HepG2 (cell line): Measurements from ENCODE around the gene VWA7. TPM values are rescaled to one million over a fixed set of nuclear protein-coding genes. Genes with fewer than 3 reads are reported as not detected.

ENCODE experiments used
- BCLAF1 ChIP-seq: fragments of 450-650 bp; IDR thresholded peaks from 2 replicates; pipeline ENCODE4 v1.6.1; 2017; ENCODE audit warnings: mild to moderate bottlenecking
- CEBPG ChIP-seq: IDR thresholded peaks from 2 replicates; pipeline ENCODE4 v1.6.1; 2016
- DMAP1 ChIP-seq: IDR thresholded peaks from 2 replicates; pipeline ENCODE4 v1.6.1; 2016
- DPF2 ChIP-seq: sonication (generic); formaldehyde crosslinking; IDR thresholded peaks from 2 replicates; pipeline ENCODE4 v1.4.0; 2020; ENCODE audit warnings: mild to moderate bottlenecking, low read depth, missing genetic modification reagents, borderline replicate concordance
- GATA4 ChIP-seq: sonication (generic); IDR thresholded peaks from 2 replicates; pipeline ENCODE4 v1.6.1; 2016; ENCODE audit warnings: antibody characterized with exemption, low read depth, borderline replicate concordance
- HMG20A ChIP-seq: IDR thresholded peaks from 2 replicates; pipeline ENCODE4 v1.6.1; 2016; ENCODE audit warnings: borderline replicate concordance
- IRF9 ChIP-seq: sonication (generic); formaldehyde crosslinking; IDR thresholded peaks from 2 replicates; pipeline ENCODE4 v1.8.0; 2022; ENCODE audit warnings: missing genetic modification reagents, mild to moderate bottlenecking, borderline replicate concordance
- JARID2 ChIP-seq: sonication (generic); formaldehyde crosslinking; IDR thresholded peaks from 2 replicates; pipeline ENCODE4 v1.8.1; 2023; ENCODE audit warnings: missing genetic modification reagents, inconsistent platforms; ENCODE audit not compliant: insufficient replicate concordance
- KMT2A ChIP-seq: sonication (generic); formaldehyde crosslinking; IDR thresholded peaks from 2 replicates; pipeline ENCODE4 v1.4.0; 2020; ENCODE audit warnings: missing genetic modification reagents
- MATR3 ChIP-seq: sonication (generic); formaldehyde crosslinking; IDR thresholded peaks from 2 replicates; pipeline ENCODE4 v1.4.0; 2020; ENCODE audit warnings: missing genetic modification reagents
- MLLT10 ChIP-seq: sonication (generic); formaldehyde crosslinking; IDR thresholded peaks from 2 replicates; pipeline ENCODE4 v1.4.0; 2020; ENCODE audit warnings: missing genetic modification reagents
- MTF1 ChIP-seq: sonication (generic); formaldehyde crosslinking; IDR thresholded peaks from 2 replicates; pipeline ENCODE4 v1.5.0; 2020; ENCODE audit warnings: missing genetic modification reagents
- RXRB ChIP-seq: IDR thresholded peaks from 2 replicates; pipeline ENCODE4 v1.6.1; 2016; ENCODE audit warnings: borderline replicate concordance, missing genetic modification reagents, missing compliant biosample characterization
- SMYD3 ChIP-seq: sonication (generic); formaldehyde crosslinking; IDR thresholded peaks from 2 replicates; pipeline ENCODE4 v1.8.1; 2023; ENCODE audit warnings: mild to moderate bottlenecking, missing genetic modification reagents
- SNAPC2 ChIP-seq: sonication (generic); formaldehyde crosslinking; IDR thresholded peaks from 2 replicates; pipeline ENCODE4 v1.8.1; 2022; ENCODE audit warnings: mild to moderate bottlenecking, missing genetic modification reagents
- SSRP1 ChIP-seq: IDR thresholded peaks from 2 replicates; pipeline ENCODE4 v1.6.1; 2016; ENCODE audit warnings: control low read depth
- TBP ChIP-seq: sonication (generic); formaldehyde crosslinking; IDR thresholded peaks from 2 replicates; pipeline ENCODE4 v1.5.0; 2020; ENCODE audit warnings: missing genetic modification reagents
- ZBTB34 ChIP-seq: sonication (generic); formaldehyde crosslinking; IDR thresholded peaks from 2 replicates; pipeline ENCODE4 v1.8.0; 2022; ENCODE audit warnings: mild to moderate bottlenecking, missing genetic modification reagents
- ZC3H4 ChIP-seq: sonication (generic); formaldehyde crosslinking; IDR thresholded peaks from 2 replicates; pipeline ENCODE4 v1.4.0; 2020; ENCODE audit warnings: missing genetic modification reagents, borderline replicate concordance
- ZMYM2 ChIP-seq: sonication (generic); formaldehyde crosslinking; IDR thresholded peaks from 2 replicates; pipeline ENCODE4 v1.8.0; 2022; ENCODE audit warnings: mild to moderate bottlenecking, missing genetic modification reagents
- ZNF17 ChIP-seq: sonication (generic); formaldehyde crosslinking; IDR thresholded peaks from 2 replicates; pipeline ENCODE4 v1.5.0; 2020; ENCODE audit warnings: mild to moderate bottlenecking, missing genetic modification reagents
- ZNF317 ChIP-seq: sonication (generic); formaldehyde crosslinking; IDR thresholded peaks from 2 replicates; pipeline ENCODE4 v1.5.0; 2020; ENCODE audit warnings: mild to moderate bottlenecking, missing genetic modification reagents
- ZNF34 ChIP-seq: sonication (generic); formaldehyde crosslinking; IDR thresholded peaks from 2 replicates; pipeline ENCODE4 v1.4.0; 2020; ENCODE audit warnings: mild to moderate bottlenecking, missing genetic modification reagents, borderline replicate concordance
- ZNF354B ChIP-seq: sonication (generic); formaldehyde crosslinking; IDR thresholded peaks from 2 replicates; pipeline ENCODE4 v1.8.0; 2022; ENCODE audit warnings: mild to moderate bottlenecking, missing genetic modification reagents
- ZNF367 ChIP-seq: sonication (generic); formaldehyde crosslinking; IDR thresholded peaks from 2 replicates; pipeline ENCODE4 v1.4.0; 2020; ENCODE audit warnings: missing genetic modification reagents, borderline replicate concordance
- ZNF501 ChIP-seq: sonication (generic); formaldehyde crosslinking; IDR thresholded peaks from 2 replicates; pipeline ENCODE4 v1.5.1; 2020; ENCODE audit warnings: mild to moderate bottlenecking, moderate library complexity, missing genetic modification reagents
- ZNF781 ChIP-seq: sonication (generic); formaldehyde crosslinking; IDR thresholded peaks from 2 replicates; pipeline ENCODE4 v1.5.1; 2020; ENCODE audit warnings: borderline replicate concordance, mild to moderate bottlenecking, missing genetic modification reagents; ENCODE audit errors: not compliant biosample characterization
- polyA plus RNA-seq, 8 experiments: library from polyadenylated mRNA; depleted of rRNA in 3 of 8; stranded (reverse) in 7 of 8; unstranded in 1 of 8; fragments of >200 nt; fragmentation: Illumina TruSeq in 4 of 8; extraction: Trizol in 4 of 8; gene quantifications; 2 replicates each; pipeline versions ENCODE4 v1.2.1 to v1.2.3, GENCODE V29; 2011 to 2016; ENCODE audit warnings: low read depth in 4 of 8, missing spikeins in 1 of 8, mixed read lengths in 1 of 8; ENCODE audit not compliant: insufficient read depth in 1 of 8
- total RNA-seq, 5 experiments: library from RNA; depleted of rRNA; stranded (reverse); fragments of >200 nt; fragmentation: Illumina TruSeq; extraction: Trizol; gene quantifications; 2 replicates each; pipeline ENCODE4 v1.2.3, GENCODE V29; 2016; ENCODE audit warnings: low read depth in 1 of 5

Gene VWA7
- total and polyA plus RNA-seq, 2 of the 13 experiments (the other 11 are each of a cell fraction or from before 2014, with no cell fraction given): 0.86 to 3.3 TPM

- no peak for TF ChIP-seq ZNF34 (CRISPR knock-in tag)
- TF ChIP-seq TBP (CRISPR knock-in tag): no peak
- no peak for TF ChIP-seq MTF1 (CRISPR knock-in tag)
- peak; percentile 16; the same call in 1 of the 2 replicates for TF ChIP-seq ZBTB34 (CRISPR knock-in tag)
- TF ChIP-seq CEBPG (CRISPR knock-in tag): no peak
- no peak for TF ChIP-seq MATR3 (CRISPR knock-in tag)
- TF ChIP-seq ZNF317 (CRISPR knock-in tag): peak; percentile 32; the same call in 1 of the 2 replicates
- no peak for TF ChIP-seq DPF2
- TF ChIP-seq ZNF17 (CRISPR knock-in tag): no peak
- TF ChIP-seq ZC3H4 (CRISPR knock-in tag): no peak
- no peak for TF ChIP-seq JARID2 (CRISPR knock-in tag)
- TF ChIP-seq ZNF354B (CRISPR knock-in tag): no peak
- TF ChIP-seq HMG20A: no peak
- TF ChIP-seq ZNF501 (CRISPR knock-in tag): 0 out of 2 replicates have a peak, but pooled peaks have one; percentile 41
- TF ChIP-seq ZNF781: no peak
- TF ChIP-seq SNAPC2 (CRISPR knock-in tag): 0 out of 2 replicates have a peak, but pooled peaks have one; percentile 67
- TF ChIP-seq GATA4: peak; percentile 92
- TF ChIP-seq DMAP1 (CRISPR knock-in tag): peak; percentile 1; the same call in 1 of the 2 replicates
- TF ChIP-seq KMT2A: peak; percentile 73
- TF ChIP-seq MLLT10 (CRISPR knock-in tag): no peak
- 0 out of 2 replicates have a peak, but pooled peaks have one; percentile 37 for TF ChIP-seq SMYD3 (CRISPR knock-in tag)
- no peak for TF ChIP-seq ZNF367 (CRISPR knock-in tag)
- no peak for TF ChIP-seq BCLAF1
- TF ChIP-seq ZMYM2 (CRISPR knock-in tag): no peak
- TF ChIP-seq SSRP1 (CRISPR knock-in tag): no peak
- peak; percentile 46 for TF ChIP-seq RXRB (CRISPR knock-in tag)
- peak; percentile 61; the same call in 1 of the 2 replicates for TF ChIP-seq IRF9
These were observed 38.1 kb upstream of the VWA7 start, which contains the start of the genes HSPA1A and HSPA1L (continued) for GRCh38 chr6:31815025-31815838.
